Activated CD4-positive, alpha-beta T cell treated with anti-CD3 and anti-CD28 coated beads, Interleukin-2, amount 50 U/mL, for 16 hours (primary cell): Measurements from ENCODE around the gene CUX1.

Experiments
- DNase-seq: peaks from one replicate; pipeline ENCODE4 v3.0.0-alpha.2; 2020

CUX1 gene

GRCh38 chr7:102193806-102194205 lies 376.4 kb downstream of the CUX1 start:
- DNase-seq, result no peak

DNA sequence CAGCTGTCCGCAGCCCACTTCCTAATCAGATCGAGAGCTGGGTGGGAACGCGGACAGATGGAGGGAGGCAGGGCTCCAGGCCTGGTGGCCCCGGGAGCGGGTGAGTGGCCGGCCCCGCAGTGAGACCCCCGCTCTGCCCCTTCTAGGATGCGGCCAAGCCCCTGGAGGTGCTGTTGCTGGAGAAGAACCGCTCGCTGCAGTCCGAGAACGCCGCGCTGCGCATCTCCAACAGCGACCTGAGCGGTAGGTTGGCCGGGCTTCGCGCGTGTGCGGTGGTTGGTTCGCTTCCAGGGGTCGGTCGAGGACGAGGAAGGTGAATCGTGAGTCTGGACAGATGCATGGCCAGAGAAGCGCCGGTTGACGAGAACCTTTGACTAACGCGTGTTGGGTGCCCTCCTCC lies 377.9 kb downstream of the CUX1 start:
- no peak for DNase-seq

DNA sequence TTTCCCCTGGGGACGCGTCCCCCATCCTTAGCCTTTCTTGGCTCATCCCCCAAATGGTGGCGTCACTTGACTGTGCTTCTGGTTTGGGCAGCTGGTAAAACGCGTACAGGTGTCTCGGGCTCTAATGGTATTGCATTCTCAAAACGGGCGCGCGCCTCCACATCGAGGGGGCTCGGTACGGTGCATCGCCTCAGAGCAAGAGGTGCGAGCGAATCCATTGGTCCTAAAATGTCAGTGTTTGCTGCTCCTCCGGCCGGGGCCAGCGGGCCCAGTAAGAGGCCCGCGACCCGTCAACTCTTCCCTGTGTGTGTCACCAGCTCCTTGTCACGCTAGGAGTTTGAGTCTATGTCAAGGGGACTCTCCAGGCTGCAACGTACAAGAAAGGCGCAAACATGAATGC lies 378.6 kb downstream of the CUX1 start:
- no peak for DNase-seq

GRCh38 chr7:102197161-102197560 lies 379.7 kb downstream of the CUX1 start:
- no peak for DNase-seq

DNA sequence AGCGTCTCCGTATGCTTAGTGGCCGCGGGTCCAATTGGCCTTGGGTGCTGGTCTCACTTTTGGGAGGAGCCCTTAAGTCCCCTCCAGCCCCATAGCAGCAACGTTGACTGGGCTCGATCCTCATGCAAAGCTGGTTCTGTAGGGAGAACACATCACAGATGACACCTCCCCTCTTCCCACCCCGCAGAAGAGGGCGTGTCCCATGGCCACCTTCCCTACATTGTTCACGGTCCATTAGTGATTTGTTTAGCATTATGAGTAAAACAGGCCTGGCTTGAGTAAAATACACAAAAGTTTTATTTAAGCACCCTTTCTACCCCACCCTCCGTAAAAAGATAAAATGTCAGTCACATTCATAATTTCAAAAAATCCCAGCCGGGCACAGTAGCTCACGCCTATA lies 380.2 kb downstream of the CUX1 start:
- DNase-seq, result no peak

- no peak for DNase-seq
Measured at GRCh38 chr7:102198417-102198956, 381.1 kb downstream of the CUX1 start.

GRCh38 chr7:102201576-102201975 lies 384.1 kb downstream of the CUX1 start:
- no peak for DNase-seq

DNA sequence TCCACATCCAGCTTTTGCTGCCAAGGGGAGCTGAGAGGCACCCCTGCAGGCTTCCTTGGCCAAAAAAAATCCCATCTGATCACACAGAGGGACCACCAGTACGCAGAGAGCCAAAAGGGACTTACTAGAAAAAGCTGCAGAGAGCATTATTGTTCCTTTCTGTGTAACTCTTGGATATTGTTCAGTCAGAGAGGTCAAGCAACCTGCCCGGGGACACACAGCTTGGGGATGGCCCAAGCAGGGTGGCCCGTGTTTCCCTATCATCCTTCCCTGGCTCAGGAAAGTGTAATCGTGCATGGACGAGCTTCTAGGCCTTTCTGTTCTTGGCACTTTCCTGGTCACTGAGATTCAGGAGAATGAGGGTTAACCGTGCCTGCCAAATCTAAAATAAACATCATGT lies 385.1 kb downstream of the CUX1 start:
- DNase-seq, result no peak

GRCh38 chr7:102203218-102203617 lies 385.8 kb downstream of the CUX1 start:
- DNase-seq, result no peak

DNA sequence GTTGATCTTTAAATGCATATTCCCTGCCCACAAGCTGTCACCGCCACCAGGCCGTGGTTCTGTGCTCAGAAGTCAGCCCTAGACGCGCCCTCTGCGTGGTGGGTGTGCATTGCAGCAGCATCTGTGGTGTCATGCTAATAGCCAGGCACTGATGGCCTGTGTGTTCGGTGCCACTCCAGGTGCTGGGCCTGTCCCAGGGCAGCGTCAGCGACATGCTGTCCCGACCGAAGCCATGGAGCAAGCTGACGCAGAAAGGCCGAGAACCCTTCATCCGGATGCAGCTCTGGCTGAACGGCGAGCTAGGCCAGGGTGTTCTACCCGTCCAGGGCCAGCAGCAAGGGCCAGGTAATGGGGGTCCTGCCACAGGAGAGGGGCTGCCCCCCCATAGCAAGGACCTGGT lies 386.8 kb downstream of the CUX1 start:
- no peak for DNase-seq

DNA sequence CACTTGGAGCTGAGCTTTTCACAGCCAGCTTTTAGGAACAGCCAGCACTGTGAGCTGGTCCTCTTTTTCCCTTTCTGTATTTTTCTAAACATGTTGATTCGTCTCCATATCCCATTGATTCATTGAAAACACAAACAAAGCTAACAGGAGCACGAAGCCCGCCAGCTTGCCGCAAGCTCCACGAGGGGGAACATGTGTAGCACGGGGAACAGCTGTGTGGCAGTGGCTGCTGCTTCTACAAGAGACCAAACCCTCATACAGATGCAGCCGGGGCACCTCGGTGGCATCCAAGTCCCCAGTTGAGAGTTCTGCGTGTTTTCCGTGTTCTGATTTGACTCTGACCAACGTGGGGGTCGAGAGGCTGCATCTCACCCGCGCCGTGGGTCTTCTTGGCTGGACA lies 388.5 kb downstream of the CUX1 start:
- DNase-seq, result no peak

DNA sequence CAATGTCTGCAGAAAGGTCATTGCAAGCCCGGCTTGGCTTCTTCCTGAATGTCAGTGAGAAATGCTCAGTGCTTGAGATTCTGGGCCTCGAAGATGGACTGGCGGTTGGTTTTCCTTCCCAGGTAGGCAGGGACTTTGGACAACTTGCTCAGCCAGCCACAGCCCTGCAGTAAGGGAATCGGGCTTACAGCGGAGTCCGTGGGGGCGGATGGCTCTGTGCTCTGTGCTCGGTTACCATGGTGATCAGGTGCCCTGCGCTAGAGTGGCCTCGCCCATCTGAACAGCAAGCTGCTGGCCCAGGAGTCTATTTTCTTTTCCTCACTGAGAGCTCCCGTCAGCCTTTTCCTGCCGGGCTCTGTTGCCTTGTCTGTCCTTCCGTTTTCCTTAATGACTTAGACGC lies 391.4 kb downstream of the CUX1 start:
- DNase-seq, result no peak

GRCh38 chr7:102210787-102211186 lies 393.4 kb downstream of the CUX1 start:
- no peak for DNase-seq

GRCh38 chr7:102211590-102212550 lies 394.4 kb downstream of the CUX1 start:
- DNase-seq, result no peak

GRCh38 chr7:102214477-102215072 lies 397.1 kb downstream of the CUX1 start:
- no peak for DNase-seq

DNA sequence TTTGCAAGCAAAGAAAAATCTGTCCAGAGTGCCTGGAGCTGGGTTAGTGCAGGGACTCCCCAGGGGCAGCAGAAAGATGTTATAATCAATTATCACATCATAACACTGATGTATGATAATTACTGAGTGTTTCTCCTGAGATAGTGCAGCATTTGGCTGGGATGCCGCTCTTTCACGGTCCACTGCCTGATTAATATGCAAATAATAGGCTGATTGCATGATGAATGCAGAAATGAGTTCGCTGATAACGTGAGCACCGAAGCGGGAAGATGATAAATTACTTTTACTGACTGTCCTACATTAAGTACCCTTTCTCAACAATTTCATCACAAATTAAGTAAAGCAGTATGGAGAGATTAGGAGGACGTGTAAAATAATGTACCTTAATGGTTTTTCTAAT lies 397.8 kb downstream of the CUX1 start:
- DNase-seq, result no peak

GRCh38 chr7:102215711-102216110 lies 398.3 kb downstream of the CUX1 start:
- no peak for DNase-seq

DNA sequence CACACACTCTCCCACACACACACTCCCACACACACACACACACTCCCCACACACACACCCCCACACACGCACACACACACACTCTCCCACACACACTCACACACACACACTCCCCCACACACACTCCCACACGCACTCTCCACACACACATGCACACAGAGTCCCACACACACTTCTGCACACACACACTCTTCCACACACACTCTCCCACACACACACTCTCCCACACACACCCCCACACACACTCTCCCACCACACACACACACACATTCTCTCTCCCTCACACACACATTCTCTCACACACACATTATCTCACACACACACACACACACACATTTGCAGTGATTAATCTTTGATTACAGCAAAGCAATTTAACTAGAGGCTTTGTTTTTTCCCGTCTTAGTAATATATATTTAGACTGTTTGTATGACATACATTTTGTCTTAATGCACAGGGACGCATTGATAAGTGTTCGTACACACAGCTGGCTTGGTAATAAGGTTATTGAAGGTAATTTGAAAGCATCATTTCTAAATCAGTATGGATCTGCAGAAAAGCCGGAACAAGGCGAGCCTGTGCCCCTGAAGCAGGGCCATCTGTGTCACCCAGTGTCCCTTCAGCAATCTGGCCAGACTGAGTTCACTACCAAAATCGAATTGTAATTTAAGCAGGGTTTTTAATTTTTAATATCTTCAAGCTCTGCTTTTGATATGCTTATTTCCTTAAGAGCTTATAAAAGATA lies 399.3 kb downstream of the CUX1 start:
- DNase-seq, result no peak

DNA sequence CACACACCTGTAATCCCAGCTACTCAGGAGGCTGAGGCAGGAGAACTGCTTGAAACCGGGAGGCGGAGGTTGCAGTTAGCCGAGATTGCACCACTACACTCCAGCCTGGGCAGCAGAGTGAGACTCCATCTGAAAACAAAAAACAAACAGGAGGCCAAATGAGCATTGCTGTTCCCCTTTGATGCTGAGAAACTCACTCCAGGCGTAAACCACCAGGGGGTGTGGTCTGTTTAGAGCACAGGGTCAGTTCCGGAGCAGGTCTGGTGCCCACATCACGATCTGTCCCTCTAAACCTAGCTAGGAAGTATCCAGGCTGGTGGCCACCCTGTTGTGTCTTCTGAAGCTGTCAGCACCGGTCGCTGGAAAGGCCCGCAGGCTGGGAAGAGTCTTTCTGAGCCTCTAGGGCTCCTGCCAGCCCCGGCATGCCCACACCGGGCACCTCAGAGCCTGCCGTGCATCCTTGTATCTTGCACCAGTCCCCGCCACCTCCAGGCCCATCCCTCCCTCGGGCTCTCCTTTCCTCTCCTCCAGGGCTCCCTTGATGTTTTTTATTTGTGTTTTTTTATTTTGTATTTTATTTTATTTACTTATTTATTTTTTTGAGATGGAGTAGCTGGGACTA lies 402.9 kb downstream of the CUX1 start:
- no peak for DNase-seq

DNA sequence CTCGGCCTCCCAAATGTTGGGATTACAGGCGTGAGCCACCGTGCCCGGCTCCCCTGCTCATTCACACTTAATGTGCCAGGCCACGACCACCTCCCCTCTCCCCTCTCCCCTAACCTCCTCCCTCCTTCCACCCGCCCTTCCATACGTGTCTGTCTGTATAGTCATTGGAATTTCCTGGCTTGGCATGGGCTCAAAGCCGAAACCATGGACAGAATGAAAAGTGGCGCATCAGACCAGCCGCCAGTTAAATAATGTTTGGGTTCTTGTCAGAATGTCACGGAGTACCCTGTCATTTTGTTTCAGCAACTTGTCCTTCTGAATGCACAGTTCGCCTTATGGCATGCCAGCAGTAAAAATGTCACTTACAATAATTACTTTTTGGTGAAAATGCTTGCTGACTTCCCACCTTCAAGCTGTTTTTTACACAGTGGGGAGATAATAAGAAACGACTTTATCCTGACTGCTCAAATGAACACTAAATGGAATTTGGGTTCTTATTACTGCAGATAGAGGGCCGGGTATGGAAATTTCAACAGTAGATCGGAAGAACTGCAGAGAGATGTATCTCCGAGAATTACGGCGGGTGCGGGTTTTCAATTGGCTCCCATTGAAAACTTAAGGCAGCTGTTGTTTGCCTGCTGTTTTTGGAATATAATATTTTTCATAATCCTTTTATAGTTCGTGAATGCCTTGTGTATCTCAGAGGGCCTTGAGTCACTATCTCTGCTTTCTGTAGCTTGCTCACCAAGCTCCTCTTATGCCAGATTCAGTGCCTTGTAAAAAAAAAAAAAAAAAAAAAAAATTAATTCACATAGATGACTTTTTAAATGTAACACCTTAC lies 403.8 kb downstream of the CUX1 start:
- no peak for DNase-seq

DNA sequence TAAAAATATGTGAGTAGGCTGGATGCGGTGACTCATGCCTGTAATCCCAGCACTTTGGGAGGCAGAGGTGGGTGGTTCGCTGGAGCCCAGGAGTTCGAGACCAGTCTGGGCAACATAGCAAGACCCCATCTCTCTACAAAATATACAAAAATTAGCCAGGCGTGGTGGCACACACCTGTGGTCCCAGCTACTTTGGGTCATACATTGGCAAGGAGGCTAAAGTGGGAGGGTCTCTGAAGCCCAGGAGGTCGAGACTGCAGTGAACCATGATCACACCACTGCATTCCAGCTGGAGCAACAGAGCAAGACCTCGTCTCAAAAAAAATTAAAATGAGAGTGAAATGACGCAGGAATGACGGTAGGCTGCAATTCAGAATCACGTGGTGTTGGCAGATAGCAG lies 404.5 kb downstream of the CUX1 start:
- DNase-seq, result no peak

DNA sequence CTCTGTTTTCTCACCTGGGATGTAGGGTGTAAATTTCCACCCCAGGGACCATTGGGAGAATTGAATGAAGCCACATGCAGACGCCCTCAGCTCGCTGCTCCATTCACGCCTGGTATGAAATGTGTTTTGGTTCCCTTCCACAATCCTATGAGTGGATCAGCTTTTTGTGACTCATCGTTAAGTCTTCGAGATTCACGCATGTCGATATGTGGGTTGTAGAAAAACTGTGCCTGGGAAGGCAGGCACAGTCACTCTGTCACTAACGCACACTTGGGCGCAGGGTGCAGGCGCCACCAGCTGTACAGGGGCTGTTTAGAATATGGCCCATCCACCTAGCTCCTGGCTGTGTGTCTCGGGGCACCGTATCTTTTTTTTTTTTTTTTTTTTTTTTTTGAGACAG lies 405.0 kb downstream of the CUX1 start:
- no peak for DNase-seq
